Neural cell (in vitro differentiated cells): ENCODE measurements around the gene SPSB4. TPM values are rescaled to one million over a fixed set of nuclear protein-coding genes. Genes with fewer than 3 reads are reported as not detected.

ENCODE experiments used
- H2AFZ ChIP-seq: fragments of 200-600, 300-800 bp; sonication (generic), shearing (Covaris generic); 2 replicates; pipeline ENCODE4 v1.6.0; 2014; ENCODE audit warnings: low read depth, mild to moderate bottlenecking, antibody characterized with exemption, low read length, moderate library complexity
- H3F3A ChIP-seq: fragments of 200-600 bp; shearing (Covaris generic); 2 replicates; pipeline ENCODE4 v1.6.1; 2016; ENCODE audit warnings: mild to moderate bottlenecking, moderate library complexity, mixed read lengths, antibody characterized with exemption, low read length; ENCODE audit not compliant: insufficient read depth, poor library complexity, severe bottlenecking
- H3K27ac ChIP-seq: fragments of 200-600, 300-800 bp; sonication (generic), shearing (Covaris generic); 2 replicates; pipeline ENCODE4 v1.5.1; 2014; ENCODE audit warnings: mild to moderate bottlenecking, low read length, moderate library complexity
- H3K27me3 ChIP-seq: fragments of 300-800, 200-600 bp; sonication (generic), shearing (Covaris generic); 2 replicates; pipeline ENCODE4 v1.6.0; 2014; ENCODE audit warnings: mild to moderate bottlenecking, low read depth, low read length, moderate library complexity; ENCODE audit not compliant: insufficient read depth
- H3K36me3 ChIP-seq: fragments of 300-800, 200-600 bp; sonication (generic), shearing (Covaris generic); 2 replicates; pipeline ENCODE4 v1.5.1; 2014; ENCODE audit warnings: mild to moderate bottlenecking, antibody characterized with exemption, low read length, moderate library complexity; ENCODE audit not compliant: insufficient read depth
- H3K4me2 ChIP-seq: fragments of 300-800, 200-600 bp; sonication (generic), shearing (Covaris generic); 2 replicates; pipeline ENCODE4 v1.6.0; 2014; ENCODE audit warnings: mild to moderate bottlenecking, low read length
- H3K4me3 ChIP-seq: fragments of 300-800, 200-600 bp; sonication (generic), shearing (Covaris generic); 2 replicates; pipeline ENCODE4 v1.5.1; 2014; ENCODE audit warnings: mild to moderate bottlenecking, low read length, moderate library complexity
- H3K79me2 ChIP-seq: fragments of 200-600 bp; shearing (Covaris generic); replicated peaks from 2 replicates; pipeline ENCODE4 v1.6.0; 2014; ENCODE audit warnings: mild to moderate bottlenecking, low read length, moderate library complexity; ENCODE audit not compliant: insufficient read depth
- H3K9ac ChIP-seq: fragments of 300-800, 200-600 bp; sonication (generic), shearing (Covaris generic); 2 replicates; pipeline ENCODE4 v1.6.1; 2016; ENCODE audit warnings: mild to moderate bottlenecking, low read length, mixed read lengths
- H3K9me2 ChIP-seq: fragments of 200-600 bp; shearing (Covaris generic); 2 replicates; pipeline ENCODE4 v1.6.1; 2016; ENCODE audit warnings: mild to moderate bottlenecking, low read length, mixed read lengths; ENCODE audit not compliant: insufficient read depth
- H3K9me3 ChIP-seq: fragments of 200-600, 300-800 bp; sonication (generic), shearing (Covaris generic); 2 replicates; pipeline ENCODE4 v1.6.1; 2016; ENCODE audit warnings: mild to moderate bottlenecking, mixed run types, low read length, moderate library complexity, mixed read lengths
- H4K20me1 ChIP-seq: fragments of 200-600 bp; shearing (Covaris generic); 2 replicates; pipeline ENCODE4 v1.6.1; 2016; ENCODE audit warnings: mild to moderate bottlenecking, mixed run types; ENCODE audit not compliant: insufficient read depth
- CTCF ChIP-seq: fragments of 450-650 bp; IDR thresholded peaks from 2 replicates; pipeline ENCODE4 v1.5.1; 2014; ENCODE audit warnings: antibody characterized with exemption, mild to moderate bottlenecking, moderate library complexity; ENCODE audit not compliant: poor library complexity, severe bottlenecking
- EP300 ChIP-seq: fragments of 450-650 bp; conservative IDR thresholded peaks from 2 replicates; pipeline ENCODE4 v1.6.1; 2014; ENCODE audit warnings: antibody characterized with exemption, mild to moderate bottlenecking, moderate library complexity; ENCODE audit not compliant: poor library complexity, severe bottlenecking
- EZH2 ChIP-seq: fragments of 200-600, 300-800 bp; shearing (Covaris generic), sonication (generic); IDR thresholded peaks from 2 replicates; pipeline ENCODE4 v1.6.1; 2014; ENCODE audit warnings: antibody characterized with exemption, low read length, borderline replicate concordance, mild to moderate bottlenecking; ENCODE audit not compliant: insufficient read depth, poor library complexity, severe bottlenecking
- MXI1 ChIP-seq: fragments of 450-650 bp; conservative IDR thresholded peaks from 2 replicates; pipeline ENCODE4 v1.6.1; 2014; ENCODE audit warnings: antibody characterized with exemption, mild to moderate bottlenecking; ENCODE audit not compliant: poor library complexity, severe bottlenecking
- POLR2AphosphoS5 ChIP-seq: IDR thresholded peaks from 2 replicates; pipeline ENCODE4 v1.6.1; 2012
- RAD21 ChIP-seq: fragments of 450-650 bp; conservative IDR thresholded peaks from 2 replicates; pipeline ENCODE4 v1.6.1; 2014; ENCODE audit warnings: antibody characterized with exemption, mild to moderate bottlenecking, moderate library complexity
- SMC3 ChIP-seq: fragments of 450-650 bp; conservative IDR thresholded peaks from 2 replicates; pipeline ENCODE4 v1.6.1; 2014; ENCODE audit warnings: antibody characterized with exemption, mild to moderate bottlenecking, moderate library complexity; ENCODE audit not compliant: poor library complexity
- TAF1 ChIP-seq: IDR thresholded peaks from 2 replicates; pipeline ENCODE4 v1.6.1; 2012; ENCODE audit warnings: low read depth
- polyA plus RNA-seq: library from polyadenylated mRNA; depleted of rRNA; stranded (reverse); fragments of >200 nt; gene quantifications from 2 replicates; pipeline ENCODE4 v1.2.3, GENCODE V29; 2014
- TF ChIP-seq, protein P1 (sequence below): IDR thresholded peaks from 2 replicates; pipeline ENCODE4 v1.6.1; 2012; ENCODE audit warnings: borderline replicate concordance

Gene SPSB4
- polyA plus RNA-seq, 1 donor from 2014 or later, result 6.1 TPM

DNA sequence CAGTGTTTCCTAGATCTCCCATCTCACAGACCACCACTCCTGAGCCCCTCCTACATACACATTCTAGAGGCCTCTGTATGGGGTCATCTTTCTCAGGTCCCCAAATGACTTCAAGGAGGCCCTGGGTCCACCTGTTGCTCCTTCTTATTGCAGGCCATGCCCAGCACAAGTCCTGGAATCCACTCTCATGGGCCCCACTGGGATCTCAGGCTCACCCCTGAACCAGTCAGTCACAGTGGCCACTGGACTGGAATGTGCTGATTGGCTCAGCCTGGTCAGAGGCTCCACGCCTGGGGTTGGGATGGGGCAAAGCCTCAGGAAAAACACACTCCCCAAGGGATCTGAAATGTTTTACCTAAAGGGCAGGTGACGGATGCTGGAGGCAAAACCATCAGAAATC is 55.7 kb downstream of the SPSB4 start:
- no peaks in the 10 kb centered on the region for H3K9me2 ChIP-seq
- no peak overlapping the region for H3K4me2 ChIP-seq
- no peaks in the 10 kb centered on the region for H3K9me3 ChIP-seq
- no peaks in the 10 kb centered on the region for H3K27me3 ChIP-seq
- H3F3A ChIP-seq, result no peaks in the 10 kb centered on the region
- no peak overlapping the region for H2AFZ ChIP-seq
- H3K4me3 ChIP-seq, result no peak overlapping the region
- H3K79me2 ChIP-seq, result no peaks in the 10 kb centered on the region
- no peak overlapping the region for H3K9ac ChIP-seq
- H4K20me1 ChIP-seq, result no peaks in the 10 kb centered on the region
- no peak overlapping the region for H3K27ac ChIP-seq
- TF ChIP-seq TAF1 (no peak), CTCF (no peak), EP300 (no peak), RAD21 (no peak), POLR2AphosphoS5 (no peak), SMC3 (no peak), EZH2 (no peak), MXI1 (no peak)
- TF ChIP-seq, protein P1, sequence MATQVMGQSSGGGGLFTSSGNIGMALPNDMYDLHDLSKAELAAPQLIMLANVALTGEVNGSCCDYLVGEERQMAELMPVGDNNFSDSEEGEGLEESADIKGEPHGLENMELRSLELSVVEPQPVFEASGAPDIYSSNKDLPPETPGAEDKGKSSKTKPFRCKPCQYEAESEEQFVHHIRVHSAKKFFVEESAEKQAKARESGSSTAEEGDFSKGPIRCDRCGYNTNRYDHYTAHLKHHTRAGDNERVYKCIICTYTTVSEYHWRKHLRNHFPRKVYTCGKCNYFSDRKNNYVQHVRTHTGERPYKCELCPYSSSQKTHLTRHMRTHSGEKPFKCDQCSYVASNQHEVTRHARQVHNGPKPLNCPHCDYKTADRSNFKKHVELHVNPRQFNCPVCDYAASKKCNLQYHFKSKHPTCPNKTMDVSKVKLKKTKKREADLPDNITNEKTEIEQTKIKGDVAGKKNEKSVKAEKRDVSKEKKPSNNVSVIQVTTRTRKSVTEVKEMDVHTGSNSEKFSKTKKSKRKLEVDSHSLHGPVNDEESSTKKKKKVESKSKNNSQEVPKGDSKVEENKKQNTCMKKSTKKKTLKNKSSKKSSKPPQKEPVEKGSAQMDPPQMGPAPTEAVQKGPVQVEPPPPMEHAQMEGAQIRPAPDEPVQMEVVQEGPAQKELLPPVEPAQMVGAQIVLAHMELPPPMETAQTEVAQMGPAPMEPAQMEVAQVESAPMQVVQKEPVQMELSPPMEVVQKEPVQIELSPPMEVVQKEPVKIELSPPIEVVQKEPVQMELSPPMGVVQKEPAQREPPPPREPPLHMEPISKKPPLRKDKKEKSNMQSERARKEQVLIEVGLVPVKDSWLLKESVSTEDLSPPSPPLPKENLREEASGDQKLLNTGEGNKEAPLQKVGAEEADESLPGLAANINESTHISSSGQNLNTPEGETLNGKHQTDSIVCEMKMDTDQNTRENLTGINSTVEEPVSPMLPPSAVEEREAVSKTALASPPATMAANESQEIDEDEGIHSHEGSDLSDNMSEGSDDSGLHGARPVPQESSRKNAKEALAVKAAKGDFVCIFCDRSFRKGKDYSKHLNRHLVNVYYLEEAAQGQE, result no peak
- H3K36me3 ChIP-seq, result no peaks in the 10 kb centered on the region

- Histone ChIP-seq H2AFZ (no peak overlapping the region), H3K36me3 (no peaks in the 10 kb centered on the region), H3K4me2 (no peak overlapping the region), H3K27ac (no peak overlapping the region), H3K27me3 (no peaks in the 10 kb centered on the region), H3K9me3 (no peaks in the 10 kb centered on the region), H3K79me2 (no peaks in the 10 kb centered on the region), H4K20me1 (no peaks in the 10 kb centered on the region), H3K9ac (no peak overlapping the region), H3K4me3 (no peak overlapping the region), H3K9me2 (no peaks in the 10 kb centered on the region), H3F3A (no peaks in the 10 kb centered on the region)
- TF ChIP-seq, protein P1, result no peak
Observed at GRCh38 chr3:141108039-141108438, 56.9 kb downstream of the SPSB4 start.
